Keratinocyte (primary cell): ENCODE measurements around the gene VKORC1. TPM values are rescaled to one million over a fixed set of nuclear protein-coding genes. Genes with fewer than 3 reads are reported as not detected.

Source experiments
- DNase-seq: peaks from one replicate; pipeline ENCODE4 v3.0.0-alpha.2; 2011; ENCODE audit warnings: low read depth, missing footprints, low spot score
- FAIRE-seq: peaks from 2 replicates; lab custom pipeline; 2011; peaks lifted over from hg19 to GRCh38; lab: Jason Lieb, UNC
- H2AFZ ChIP-seq: 2 replicates; pipeline ENCODE4 v1.6.0; 2012; ENCODE audit warnings: low read length, control low read depth, inconsistent platforms; ENCODE audit not compliant: control insufficient read depth
- H3K27ac ChIP-seq: 2 replicates; pipeline ENCODE4 v1.5.1; 2011; ENCODE audit warnings: low read length; ENCODE audit not compliant: control insufficient read depth, insufficient read depth
- H3K27me3 ChIP-seq: 3 replicates; pipeline ENCODE4 v1.6.0; 2011; ENCODE audit warnings: low read length; ENCODE audit not compliant: control insufficient read depth, insufficient read depth; ENCODE audit errors: extremely low read depth
- H3K36me3 ChIP-seq, 2 experiments: 2 replicates in 1 of 2; 3 replicates in 1 of 2; pipeline ENCODE4 v1.5.1; 2011; ENCODE audit warnings: low read length in 2 of 2, mild to moderate bottlenecking in 1 of 2; ENCODE audit not compliant: control insufficient read depth in 2 of 2, insufficient read depth in 2 of 2; ENCODE audit errors: extremely low read depth in 1 of 2
- H3K4me1 ChIP-seq: 3 replicates; pipeline ENCODE4 v1.5.1; 2011; ENCODE audit warnings: low read length; ENCODE audit not compliant: control insufficient read depth, insufficient read depth; ENCODE audit errors: extremely low read depth
- H3K4me2 ChIP-seq: 3 replicates; pipeline ENCODE4 v1.6.0; 2011; ENCODE audit warnings: low read depth, low read length; ENCODE audit not compliant: control insufficient read depth, insufficient read depth; ENCODE audit errors: extremely low read depth
- H3K4me3 ChIP-seq, 3 experiments: fragments of 200-600 bp in 1 of 3; sonication (generic) in 1 of 3; 2 replicates in 2 of 3; 3 replicates in 1 of 3; pipeline ENCODE4 v1.5.1; 2011 to 2016; ENCODE audit warnings: low read length in 3 of 3, mild to moderate bottlenecking in 3 of 3, control low read depth in 2 of 3, inconsistent platforms in 1 of 3, low read depth in 1 of 3, mixed read lengths in 1 of 3, mixed run types in 1 of 3, moderate library complexity in 1 of 3; ENCODE audit not compliant: control insufficient read depth in 2 of 3, insufficient read depth in 2 of 3; ENCODE audit errors: extremely low read depth in 1 of 3
- H3K79me2 ChIP-seq: 2 replicates; pipeline ENCODE4 v1.6.0; 2012; ENCODE audit warnings: low read length; ENCODE audit not compliant: control insufficient read depth, insufficient read depth
- H3K9ac ChIP-seq: 3 replicates; pipeline ENCODE4 v1.6.0; 2011; ENCODE audit warnings: low read length; ENCODE audit not compliant: control insufficient read depth, insufficient read depth; ENCODE audit errors: extremely low read depth
- H3K9me1 ChIP-seq: 3 replicates; pipeline ENCODE4 v1.6.0; 2011; ENCODE audit warnings: low read length; ENCODE audit not compliant: control insufficient read depth, insufficient read depth; ENCODE audit errors: extremely low read depth
- H3K9me3 ChIP-seq: 2 replicates; pipeline ENCODE4 v1.5.1; 2012; ENCODE audit warnings: low read depth, low read length; ENCODE audit not compliant: control insufficient read depth
- H4K20me1 ChIP-seq: 3 replicates; pipeline ENCODE4 v1.6.0; 2011; ENCODE audit warnings: low read length; ENCODE audit not compliant: control insufficient read depth, insufficient read depth; ENCODE audit errors: extremely low read depth
- EZH2 ChIP-seq: IDR thresholded peaks from one replicate; pipeline ENCODE4 v1.6.1; 2012; ENCODE audit warnings: inconsistent platforms, mild to moderate bottlenecking, low read length, moderate library complexity
- dilution Hi-C: fragments of 300-500 bp; cut with MboI; formaldehyde crosslinking; loops from one replicate; pipeline ENCODE4 v1.7.0; 2020; ENCODE audit warnings: low sequenced_read_pairs; ENCODE audit not compliant: extremely low pct_ligation_motif_present
- polyA plus RNA-seq, 5 experiments: library from polyadenylated mRNA; depleted of rRNA in 3 of 5; stranded (reverse) in 3 of 5; stranded (forward) in 1 of 5; unstranded in 1 of 5; fragments of >200 nt; gene quantifications; 1 replicate in 1 of 5; 2 replicates in 3 of 5; 3 replicates in 1 of 5; pipeline versions ENCODE4 v1.2.1 to v1.2.3, GENCODE V29; 2011 to 2012; ENCODE audit warnings: missing spikeins in 2 of 5, low read depth in 1 of 5, low replicate concordance in 1 of 5
- TF ChIP-seq, protein P1 (sequence below), 3 experiments: IDR thresholded peaks in 1 of 3; conservative IDR thresholded peaks in 1 of 3; optimal IDR thresholded peaks in 1 of 3; 2 replicates in 2 of 3; 3 replicates in 1 of 3; pipeline versions ENCODE3 to v1.5.1; 2011; ENCODE audit warnings: low read length in 3 of 3, mild to moderate bottlenecking in 3 of 3, moderate library complexity in 2 of 3, control low read depth in 1 of 3, inconsistent platforms in 1 of 3; ENCODE audit not compliant: insufficient read depth in 2 of 3; ENCODE audit errors: extremely low read depth in 1 of 3

Gene VKORC1
- polyA plus RNA-seq, 1 donor (not counting 4 experiments of a cell fraction or from before 2014, with no cell fraction given) = 73.6 TPM

DNA sequence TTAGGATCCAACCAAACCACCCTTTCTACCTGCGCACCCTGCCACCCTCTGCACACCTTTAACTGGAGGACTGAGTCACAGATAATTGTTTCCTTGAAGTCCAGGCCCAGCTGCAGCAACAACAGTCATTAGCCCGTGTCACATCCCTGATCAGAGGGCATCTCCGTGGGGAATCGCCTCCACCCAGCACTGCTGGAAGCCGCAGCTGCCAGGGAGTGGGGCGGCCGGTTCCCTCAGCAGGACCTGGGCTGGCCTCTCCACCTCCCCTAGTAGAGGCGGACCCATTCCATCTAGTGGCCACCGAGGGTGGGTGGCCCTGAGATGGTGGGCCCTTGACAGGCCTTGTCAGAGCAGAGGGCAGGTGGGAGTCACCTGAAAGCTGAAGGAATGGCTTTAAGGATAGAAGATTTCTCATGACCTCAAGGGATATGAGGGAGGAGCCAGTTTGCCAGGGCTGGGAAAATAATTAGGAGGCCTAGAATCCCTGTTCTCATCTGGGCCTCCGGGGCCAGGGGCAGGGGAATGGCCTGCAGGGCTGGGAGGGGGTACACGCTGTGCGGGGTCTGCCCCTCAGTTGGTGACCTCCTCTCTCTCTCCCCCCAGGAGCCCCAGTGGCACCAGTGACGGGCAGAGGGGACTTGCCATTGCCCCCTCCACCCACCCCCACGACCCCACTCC, 12.1 kb downstream of the VKORC1 start:
- peaks cover 31% of the 10 kb centered on the region for H3K79me2 ChIP-seq
- H4K20me1 ChIP-seq = no peaks in the 10 kb centered on the region
- H2AFZ ChIP-seq = no peak overlapping the region
- dilution Hi-C loops = no loop called here
- DNase-seq = no peak
- H3K4me2 ChIP-seq = no peak overlapping the region
- no peaks in the 10 kb centered on the region for H3K9me3 ChIP-seq
- H3K27ac ChIP-seq = no peak overlapping the region
- H3K4me1 ChIP-seq = peaks cover 9% of the 10 kb centered on the region
- no peak for FAIRE-seq
- H3K27me3 ChIP-seq = no peaks in the 10 kb centered on the region
- H3K4me3 ChIP-seq = no peak overlapping the region
- H3K9ac ChIP-seq = no peak overlapping the region
- no peaks in the 10 kb centered on the region for H3K9me1 ChIP-seq
- TF ChIP-seq EZH2 = no peak
- TF ChIP-seq, protein P1, sequence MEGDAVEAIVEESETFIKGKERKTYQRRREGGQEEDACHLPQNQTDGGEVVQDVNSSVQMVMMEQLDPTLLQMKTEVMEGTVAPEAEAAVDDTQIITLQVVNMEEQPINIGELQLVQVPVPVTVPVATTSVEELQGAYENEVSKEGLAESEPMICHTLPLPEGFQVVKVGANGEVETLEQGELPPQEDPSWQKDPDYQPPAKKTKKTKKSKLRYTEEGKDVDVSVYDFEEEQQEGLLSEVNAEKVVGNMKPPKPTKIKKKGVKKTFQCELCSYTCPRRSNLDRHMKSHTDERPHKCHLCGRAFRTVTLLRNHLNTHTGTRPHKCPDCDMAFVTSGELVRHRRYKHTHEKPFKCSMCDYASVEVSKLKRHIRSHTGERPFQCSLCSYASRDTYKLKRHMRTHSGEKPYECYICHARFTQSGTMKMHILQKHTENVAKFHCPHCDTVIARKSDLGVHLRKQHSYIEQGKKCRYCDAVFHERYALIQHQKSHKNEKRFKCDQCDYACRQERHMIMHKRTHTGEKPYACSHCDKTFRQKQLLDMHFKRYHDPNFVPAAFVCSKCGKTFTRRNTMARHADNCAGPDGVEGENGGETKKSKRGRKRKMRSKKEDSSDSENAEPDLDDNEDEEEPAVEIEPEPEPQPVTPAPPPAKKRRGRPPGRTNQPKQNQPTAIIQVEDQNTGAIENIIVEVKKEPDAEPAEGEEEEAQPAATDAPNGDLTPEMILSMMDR (optimal IDR thresholded peaks at IDR 0.05 in 1 of 3, IDR thresholded peaks at IDR 0.05 in 1 of 3, conservative IDR thresholded peaks at IDR 0.05 in 1 of 3; ENCODE audit: extremely low read depth in 1 of 3, insufficient read depth in 2 of 3, low read length in 3 of 3) = no peak
- H3K36me3 ChIP-seq = peaks cover 18 to 21% of the 10 kb centered on the region in 2 experiments

DNA sequence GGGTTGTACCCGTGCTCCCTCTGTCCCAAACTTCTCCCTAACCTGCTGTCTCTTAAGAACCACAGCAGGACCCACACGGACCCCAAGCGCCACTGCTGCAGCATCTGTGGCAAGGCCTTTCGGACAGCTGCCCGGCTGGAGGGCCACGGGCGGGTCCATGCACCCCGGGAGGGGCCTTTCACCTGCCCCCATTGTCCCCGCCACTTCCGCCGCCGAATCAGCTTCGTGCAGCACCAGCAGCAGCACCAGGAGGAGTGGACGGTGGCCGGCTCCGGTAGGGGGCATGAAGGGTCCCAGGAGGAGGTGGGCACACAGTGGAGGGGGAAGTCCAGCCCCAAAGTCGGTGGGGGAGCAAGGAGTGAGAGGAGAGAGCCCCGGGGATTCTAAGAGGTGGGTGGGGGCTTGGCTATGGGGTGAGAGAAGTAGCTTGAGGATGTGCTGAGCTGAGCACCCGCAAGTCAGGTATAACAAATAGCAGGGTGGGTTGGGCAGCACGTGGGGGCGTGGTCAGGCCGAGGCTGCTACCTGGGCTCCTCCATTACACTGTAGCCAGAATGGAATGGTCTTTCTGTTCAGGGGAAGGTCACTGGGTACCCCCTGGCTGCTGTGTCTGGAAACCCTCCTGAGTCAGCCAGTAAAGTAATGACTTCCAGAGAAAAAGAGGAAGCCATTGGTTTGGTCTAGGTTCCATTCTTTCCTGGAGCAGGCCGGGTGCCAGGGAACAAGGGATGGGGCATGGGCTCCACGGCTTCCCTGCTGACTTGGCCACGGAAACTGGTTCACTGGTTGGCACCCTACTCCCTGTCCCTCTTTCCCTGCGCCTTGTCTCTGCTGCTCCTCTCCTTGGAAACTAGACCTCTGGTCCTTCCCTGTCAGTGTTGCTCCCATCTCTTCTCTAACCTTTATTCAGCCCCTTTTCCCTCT, 12.9 kb downstream of the VKORC1 start:
- TF ChIP-seq EZH2 = no peak
- TF ChIP-seq, protein P1 (optimal IDR thresholded peaks at IDR 0.05 in 1 of 3, IDR thresholded peaks at IDR 0.05 in 1 of 3, conservative IDR thresholded peaks at IDR 0.05 in 1 of 3; ENCODE audit: extremely low read depth in 1 of 3, insufficient read depth in 2 of 3, low read length in 3 of 3) = no peak
- no peak overlapping the region for H3K27ac ChIP-seq
- H2AFZ ChIP-seq = no peak overlapping the region
- FAIRE-seq = no peak
- H3K9ac ChIP-seq = no peak overlapping the region
- no peak overlapping the region for H3K4me2 ChIP-seq
- dilution Hi-C loops = no loop called here
- no peak for DNase-seq
- no peaks in the 10 kb centered on the region for H3K9me3 ChIP-seq
- peaks cover 9% of the 10 kb centered on the region for H3K4me1 ChIP-seq
- no peaks in the 10 kb centered on the region for H4K20me1 ChIP-seq
- H3K27me3 ChIP-seq = no peaks in the 10 kb centered on the region
- peaks cover 21 to 25% of the 10 kb centered on the region in 2 experiments for H3K36me3 ChIP-seq
- no peak overlapping the region for H3K4me3 ChIP-seq
- no peaks in the 10 kb centered on the region for H3K9me1 ChIP-seq
- H3K79me2 ChIP-seq = peaks cover 40% of the 10 kb centered on the region
